Choroid plexus epithelial cell (primary cell): Measurements from ENCODE around the gene WFS1.

Experiments used
- DNase-seq: peaks from one replicate; pipeline ENCODE4 v3.0.0-alpha.2; 2010; ENCODE audit warnings: low read depth
- H3K4me3 ChIP-seq: 2 replicates; pipeline ENCODE4 v1.5.1; 2011; ENCODE audit warnings: low read depth, mild to moderate bottlenecking, control low read depth, low read length, moderate library complexity
- CTCF ChIP-seq: conservative IDR thresholded peaks from 2 replicates; pipeline ENCODE4 v1.5.1; 2011; ENCODE audit warnings: low read depth, mild to moderate bottlenecking, control low read depth, inconsistent platforms, low read length, moderate library complexity

WFS1 gene

DNA sequence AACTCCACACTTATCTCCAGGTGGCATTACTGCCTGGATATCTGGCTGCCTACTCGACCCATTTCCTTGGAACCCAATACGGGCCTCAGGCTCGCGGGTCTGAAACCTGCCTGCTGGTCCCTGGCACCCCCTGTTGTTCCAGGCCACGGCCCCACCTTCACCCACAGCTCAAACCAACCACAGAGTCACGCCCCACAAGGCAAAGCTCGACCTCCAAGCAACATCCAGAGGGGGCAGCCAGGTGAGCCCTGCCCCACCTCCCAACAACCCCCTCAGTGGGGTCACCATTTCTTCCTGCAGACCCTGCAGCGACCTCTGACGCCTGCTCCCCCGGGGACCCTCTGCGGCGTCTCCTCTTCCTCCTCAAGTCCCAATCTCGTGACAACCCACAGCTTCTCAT, 76.2 kb downstream of the WFS1 start:
- no peak for TF ChIP-seq CTCF
- no peak for DNase-seq
- no peak overlapping the region for H3K4me3 ChIP-seq

DNA sequence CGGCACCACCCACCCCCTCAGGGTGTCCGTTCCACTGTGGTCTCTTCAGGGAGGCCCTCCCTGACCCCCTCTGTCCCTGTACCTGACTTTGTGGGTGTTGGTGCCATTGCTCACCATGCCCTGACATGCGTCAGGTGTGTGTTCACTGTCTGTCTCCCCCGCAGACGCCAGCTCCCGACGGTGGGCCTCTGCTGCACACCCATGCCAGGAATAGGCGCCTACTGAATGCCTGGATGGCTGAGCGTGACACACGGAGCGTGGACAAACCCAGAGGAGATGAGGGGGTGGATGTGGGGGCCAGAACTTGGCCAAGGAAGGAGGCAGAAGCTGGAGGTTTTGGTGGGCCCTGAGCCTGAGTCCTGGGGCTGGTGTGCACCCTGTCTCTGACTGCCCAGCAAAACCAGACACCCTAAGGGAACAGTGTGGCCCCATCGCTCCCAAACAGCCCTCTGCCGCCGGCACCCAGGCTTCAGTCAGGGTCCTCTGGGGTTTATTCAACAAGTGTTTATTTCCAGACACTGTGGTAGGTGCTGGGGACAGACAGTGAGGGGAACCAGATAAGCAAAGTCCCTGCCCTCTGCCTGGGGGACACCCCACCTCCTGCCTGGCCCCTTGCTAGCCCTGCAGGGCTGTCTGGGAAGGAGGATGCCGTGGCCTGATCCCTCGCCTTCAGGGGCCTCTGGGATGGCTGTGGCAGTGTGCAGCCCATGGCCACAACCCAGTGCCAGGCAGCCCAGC, 76.9 kb downstream of the WFS1 start:
- no peak overlapping the region for H3K4me3 ChIP-seq
- no peak for DNase-seq
- TF ChIP-seq CTCF: no peak

DNA sequence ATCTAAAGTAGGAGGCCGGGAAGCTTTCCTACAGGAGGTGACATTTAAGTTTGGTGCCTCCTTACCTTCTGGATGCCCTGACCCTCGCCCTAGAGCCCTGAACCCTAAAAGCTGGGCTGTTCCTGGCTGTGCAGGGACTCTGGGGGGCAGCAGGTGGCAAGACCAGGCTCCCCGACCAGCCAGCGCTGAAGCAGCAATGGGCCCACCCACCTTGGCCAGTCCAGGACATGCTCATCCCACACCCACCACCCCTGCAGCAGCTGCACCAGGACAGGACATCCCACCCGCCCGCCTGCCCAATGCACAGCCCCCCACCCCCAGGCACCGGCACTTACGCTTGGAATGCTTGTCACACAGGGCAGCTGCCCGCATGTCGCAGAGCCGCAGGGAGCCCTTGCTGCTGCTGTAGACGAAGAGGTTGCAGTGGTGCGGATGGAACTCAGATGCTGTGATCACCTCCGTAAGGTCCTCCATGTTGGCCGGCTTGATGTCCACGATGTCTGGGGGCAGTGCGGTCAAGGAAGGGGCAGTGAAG, 77.9 kb downstream of the WFS1 start:
- no peak for TF ChIP-seq CTCF
- no peak overlapping the region for H3K4me3 ChIP-seq
- DNase-seq: no peak

DNA sequence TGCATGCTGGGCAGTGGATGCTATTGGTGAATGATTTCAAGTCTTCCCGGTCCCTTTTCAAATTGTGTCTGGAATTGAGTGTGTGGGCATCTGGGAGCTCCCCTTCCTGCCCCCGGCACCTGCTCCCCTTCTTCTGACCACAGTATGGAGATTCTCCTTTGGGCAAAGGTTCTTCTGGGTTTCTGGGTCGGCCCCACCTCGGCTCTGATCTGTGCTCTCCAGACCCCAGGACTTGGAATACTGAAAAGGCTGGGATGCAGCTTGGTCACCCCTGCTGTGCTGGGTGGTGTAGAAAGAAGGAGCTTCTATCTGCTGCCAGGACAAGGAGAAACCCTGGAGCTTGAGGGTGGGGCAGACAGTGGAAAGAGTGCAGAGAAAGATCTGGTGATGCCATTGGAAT, 78.8 kb downstream of the WFS1 start:
- DNase-seq: no peak
- TF ChIP-seq CTCF: no peak
- no peak overlapping the region for H3K4me3 ChIP-seq

- H3K4me3 ChIP-seq: no peak overlapping the region
- no peak for TF ChIP-seq CTCF
- no peak for DNase-seq
These were observed 80.4 kb downstream of the WFS1 start for GRCh38 chr4:6349896-6350603.

DNA sequence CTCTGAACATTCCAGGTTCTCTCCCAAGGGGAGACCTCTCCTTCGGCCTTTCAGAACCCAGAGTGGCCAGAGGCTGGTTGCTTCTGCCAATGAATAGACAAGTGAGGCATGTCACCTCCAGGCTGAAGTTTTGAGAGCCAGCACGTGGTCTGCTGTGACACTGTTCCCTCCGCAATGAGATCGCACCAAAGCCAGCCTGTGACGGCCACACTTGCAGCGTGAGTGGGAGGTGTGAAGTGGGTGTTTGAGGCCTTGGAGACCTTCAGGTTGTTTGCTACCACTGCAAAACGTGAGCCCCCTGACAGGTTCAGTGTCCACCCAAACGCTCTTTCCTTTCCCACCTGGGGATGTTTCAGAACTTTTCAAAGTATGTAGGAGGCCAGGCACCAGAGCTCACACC, 81.0 kb downstream of the WFS1 start:
- no peak for TF ChIP-seq CTCF
- no peak overlapping the region for H3K4me3 ChIP-seq
- no peak for DNase-seq
